Rectal smooth muscle tissue (tissue), 1 donor: ENCODE results near the gene EDIL3.
"Not testable (repeated sequence)": the region's sequence is repeated elsewhere in the genome, so short reads cannot be mapped to it uniquely, and the experiment has no call there.

Source experiments
- H3K27ac ChIP-seq: one replicate; pipeline ENCODE4 v1.7.0; 2013; ENCODE audit warnings: low read depth, low read length, inconsistent platforms
- H3K27me3 ChIP-seq: one replicate; pipeline ENCODE4 v1.7.0; 2013; ENCODE audit warnings: low read length; ENCODE audit not compliant: control insufficient read depth, insufficient read depth
- H3K36me3 ChIP-seq: one replicate; pipeline ENCODE4 v1.7.0; 2013; ENCODE audit warnings: low read length; ENCODE audit not compliant: control insufficient read depth, insufficient read depth
- H3K4me1 ChIP-seq: one replicate; pipeline ENCODE4 v1.7.0; 2013; ENCODE audit warnings: low read length; ENCODE audit not compliant: control insufficient read depth, insufficient read depth
- H3K4me3 ChIP-seq: one replicate; pipeline ENCODE4 v1.7.0; 2013; ENCODE audit warnings: low read length
- H3K9ac ChIP-seq: one replicate; pipeline ENCODE4 v1.7.0; 2013; ENCODE audit warnings: low read length

The EDIL3 gene

GRCh38 chr5:84312280-84312679 lies 72.4 kb downstream of the EDIL3 start:
- H3K27me3 ChIP-seq, H3K9ac ChIP-seq, H3K4me3 ChIP-seq, H3K4me1 ChIP-seq, H3K36me3 ChIP-seq, H3K27ac ChIP-seq: not testable (repeated sequence)

GRCh38 chr5:84309850-84310249 lies 74.8 kb downstream of the EDIL3 start:
- H3K4me1 ChIP-seq, H3K27me3 ChIP-seq, H3K4me3 ChIP-seq, H3K36me3 ChIP-seq, H3K27ac ChIP-seq, H3K9ac ChIP-seq: not testable (repeated sequence)

DNA sequence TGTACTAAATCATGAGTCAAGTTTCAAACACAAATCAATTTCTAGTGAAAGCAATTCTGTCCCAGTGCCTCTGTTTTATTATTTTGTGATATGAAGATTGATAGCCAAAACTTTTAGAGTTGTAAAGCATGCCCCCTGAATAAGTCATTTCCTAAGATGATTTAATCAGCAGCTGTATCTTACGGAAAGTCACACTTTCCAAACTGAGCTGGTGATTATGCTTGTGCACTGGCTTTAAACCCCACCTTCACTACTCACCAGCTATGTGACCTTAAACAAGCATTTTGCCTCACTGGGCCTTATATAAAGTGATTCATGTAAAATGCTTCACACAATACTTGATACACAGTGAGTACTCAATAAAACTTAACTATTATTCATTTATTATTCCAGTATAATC lies 78.1 kb downstream of the EDIL3 start:
- H3K9ac ChIP-seq: no peak overlapping the region
- no peak overlapping the region for H3K4me3 ChIP-seq
- H3K27me3 ChIP-seq: no peaks in the 10 kb centered on the region
- H3K4me1 ChIP-seq: no peaks in the 10 kb centered on the region
- no peak overlapping the region for H3K27ac ChIP-seq
- H3K36me3 ChIP-seq: no peaks in the 10 kb centered on the region

DNA sequence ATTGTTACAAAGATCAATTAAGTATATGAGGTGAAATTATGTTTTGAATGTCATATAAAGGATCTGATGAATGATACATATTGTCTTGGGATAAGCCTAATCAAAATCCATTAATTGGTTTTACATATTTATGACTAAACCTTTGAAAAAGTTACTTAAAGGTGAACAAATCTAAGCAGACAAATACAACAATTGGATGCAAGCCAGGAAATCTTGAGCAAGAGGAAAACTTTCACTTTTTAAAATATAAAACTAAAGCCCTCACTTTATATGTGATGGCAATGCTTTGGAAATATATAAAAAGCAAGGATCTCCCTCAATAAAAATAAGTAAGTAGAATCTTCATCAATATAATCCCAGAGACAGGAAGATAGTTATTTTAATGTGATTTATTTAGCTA lies 80.1 kb downstream of the EDIL3 start:
- H3K36me3 ChIP-seq: no peaks in the 10 kb centered on the region
- H3K27me3 ChIP-seq: no peaks in the 10 kb centered on the region
- H3K4me3 ChIP-seq: no peak overlapping the region
- H3K4me1 ChIP-seq: no peaks in the 10 kb centered on the region
- H3K27ac ChIP-seq: no peak overlapping the region
- no peak overlapping the region for H3K9ac ChIP-seq

GRCh38 chr5:84303315-84303714 lies 81.4 kb downstream of the EDIL3 start:
- Histone ChIP-seq H3K4me3 (no peak overlapping the region), H3K27me3 (no peaks in the 10 kb centered on the region), H3K36me3 (no peaks in the 10 kb centered on the region), H3K27ac (no peak overlapping the region), H3K4me1 (no peaks in the 10 kb centered on the region), H3K9ac (no peak overlapping the region)

DNA sequence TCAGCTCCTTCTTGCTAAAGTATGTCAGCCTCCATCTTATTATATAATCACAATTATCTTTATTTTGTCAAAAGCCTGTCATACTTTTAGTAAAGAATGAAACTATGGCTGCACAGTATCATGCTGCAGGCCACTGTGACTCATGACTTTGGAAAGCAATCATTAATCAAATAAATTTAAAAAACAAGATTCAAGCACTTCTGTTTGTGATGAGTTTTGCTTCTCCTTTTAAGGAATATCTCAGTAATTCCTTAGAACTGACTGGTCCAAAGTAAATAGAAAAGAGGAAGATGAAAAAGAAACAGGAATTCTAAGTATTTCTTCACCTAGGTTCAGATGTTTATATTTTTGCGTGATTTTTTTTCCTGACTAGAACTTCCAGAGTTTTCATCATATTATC lies 83.1 kb downstream of the EDIL3 start:
- H3K4me1 ChIP-seq: no peaks in the 10 kb centered on the region
- no peak overlapping the region for H3K27ac ChIP-seq
- no peaks in the 10 kb centered on the region for H3K27me3 ChIP-seq
- no peak overlapping the region for H3K4me3 ChIP-seq
- H3K9ac ChIP-seq: no peak overlapping the region
- H3K36me3 ChIP-seq: no peaks in the 10 kb centered on the region

DNA sequence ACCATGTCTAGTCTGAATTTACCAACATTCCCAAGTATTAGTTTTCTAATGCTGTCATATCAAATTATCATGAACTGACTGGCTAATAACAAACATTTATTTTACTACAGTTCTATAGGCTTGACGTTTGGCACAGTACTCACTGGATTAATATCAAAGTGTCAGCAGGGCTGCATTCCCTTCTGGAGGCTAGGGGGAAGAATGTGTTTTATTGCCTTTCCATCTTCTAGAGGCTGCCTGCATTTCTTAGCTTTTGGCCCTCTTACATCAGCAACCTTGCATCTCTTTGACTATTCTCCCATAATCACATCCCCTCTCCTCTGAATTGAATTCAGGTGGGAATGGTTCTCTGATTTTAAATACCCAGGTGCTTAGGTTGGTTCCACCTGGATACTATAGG lies 84.7 kb downstream of the EDIL3 start:
- H3K4me1 ChIP-seq: no peaks in the 10 kb centered on the region
- no peak overlapping the region for H3K27ac ChIP-seq
- no peak overlapping the region for H3K9ac ChIP-seq
- H3K27me3 ChIP-seq: no peaks in the 10 kb centered on the region
- H3K4me3 ChIP-seq: no peak overlapping the region
- no peaks in the 10 kb centered on the region for H3K36me3 ChIP-seq

GRCh38 chr5:84298628-84299027 lies 86.1 kb downstream of the EDIL3 start:
- Histone ChIP-seq H3K36me3 (no peaks in the 10 kb centered on the region), H3K4me1 (no peaks in the 10 kb centered on the region), H3K4me3 (no peak overlapping the region), H3K27me3 (no peaks in the 10 kb centered on the region), H3K9ac (no peak overlapping the region), H3K27ac (no peak overlapping the region)

GRCh38 chr5:84297641-84298040 lies 87.0 kb downstream of the EDIL3 start:
- not testable (repeated sequence) for H3K9ac ChIP-seq, H3K27me3 ChIP-seq, H3K4me3 ChIP-seq, H3K27ac ChIP-seq, H3K36me3 ChIP-seq, H3K4me1 ChIP-seq

DNA sequence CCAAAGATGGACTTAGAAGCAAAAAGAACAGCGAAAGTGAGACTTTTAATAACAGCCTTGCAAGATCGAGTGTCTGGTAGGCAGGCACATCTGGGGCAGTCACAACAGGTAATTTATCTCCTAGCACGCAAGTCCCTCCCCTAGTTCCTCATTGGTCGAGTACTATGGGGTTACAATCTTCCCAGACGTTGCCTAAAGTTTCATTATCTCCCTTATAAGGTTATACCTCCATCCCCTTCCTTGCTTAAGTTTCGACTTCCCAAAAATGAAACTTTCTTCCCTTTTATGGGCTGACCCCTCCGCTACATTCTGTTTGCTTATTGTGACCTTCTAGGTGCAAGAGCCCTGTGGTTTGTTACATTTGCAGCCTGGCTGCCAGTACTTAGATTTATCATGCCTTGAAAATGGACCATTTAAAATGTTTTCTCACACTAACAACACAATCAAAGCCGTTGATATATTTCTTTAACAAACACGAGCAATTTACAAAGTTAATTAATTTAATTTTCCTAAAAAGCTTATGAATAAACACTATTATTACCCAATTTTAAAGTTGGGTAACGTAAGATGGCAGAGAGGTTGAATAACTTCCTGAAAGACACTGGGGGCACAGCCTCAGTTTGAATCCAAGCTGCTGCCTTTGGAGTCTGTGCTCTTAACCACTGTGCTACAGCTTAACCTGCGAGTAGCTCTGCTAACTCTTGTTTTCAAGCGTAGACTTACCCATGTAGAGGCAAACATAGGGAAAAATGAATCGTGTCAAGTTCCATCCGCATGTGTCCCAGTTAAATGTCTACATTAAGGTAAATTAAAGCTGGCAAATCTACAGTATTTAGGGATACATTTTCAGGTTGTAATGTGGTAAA lies 91.7 kb downstream of the EDIL3 start:
- H3K27me3 ChIP-seq: no peaks in the 10 kb centered on the region
- no peaks in the 10 kb centered on the region for H3K36me3 ChIP-seq
- H3K9ac ChIP-seq: no peak overlapping the region
- no peak overlapping the region for H3K27ac ChIP-seq
- no peaks in the 10 kb centered on the region for H3K4me1 ChIP-seq
- H3K4me3 ChIP-seq: no peak overlapping the region

- Histone ChIP-seq H3K27me3 (no peaks in the 10 kb centered on the region), H3K36me3 (no peaks in the 10 kb centered on the region), H3K27ac (no peak overlapping the region), H3K4me3 (no peak overlapping the region), H3K4me1 (no peaks in the 10 kb centered on the region), H3K9ac (no peak overlapping the region)
These were observed 92.6 kb downstream of the EDIL3 start for GRCh38 chr5:84292000-84292642.

- Histone ChIP-seq H3K4me1 (no peaks in the 10 kb centered on the region), H3K27ac (no peak overlapping the region), H3K9ac (no peak overlapping the region), H3K36me3 (no peaks in the 10 kb centered on the region), H3K4me3 (no peak overlapping the region), H3K27me3 (no peaks in the 10 kb centered on the region)
These were observed 94.0 kb downstream of the EDIL3 start for GRCh38 chr5:84290673-84291072.

DNA sequence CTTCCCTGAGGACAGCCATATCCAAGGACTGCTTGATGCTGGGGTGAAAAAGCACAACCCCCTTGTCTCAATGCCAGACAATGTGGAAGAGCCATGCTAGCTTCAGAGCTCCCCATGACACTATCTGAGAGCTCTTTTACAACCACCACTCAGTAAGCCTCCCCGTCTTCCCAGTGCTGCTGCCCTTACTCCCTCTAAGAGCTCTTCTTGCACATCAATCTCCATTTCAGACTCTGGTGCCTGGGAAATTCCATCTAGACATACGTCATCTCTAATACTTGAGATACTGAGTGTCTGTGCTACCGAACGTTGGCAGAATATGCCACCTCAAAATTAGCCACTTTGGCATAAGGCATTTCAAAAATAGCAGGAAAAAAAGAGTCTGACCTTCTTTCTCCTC lies 94.5 kb downstream of the EDIL3 start:
- Histone ChIP-seq H3K4me1 (no peaks in the 10 kb centered on the region), H3K27ac (no peak overlapping the region), H3K36me3 (no peaks in the 10 kb centered on the region), H3K4me3 (no peak overlapping the region), H3K27me3 (no peaks in the 10 kb centered on the region), H3K9ac (no peak overlapping the region)
